Activated CD8-positive, alpha-beta memory T cell treated with anti-CD3 and anti-CD28 coated beads, Interleukin-2, amount 50 U/mL, for 24 hours (primary cell): ENCODE measurements around the gene FREY1.

Experiments used
- DNase-seq: peaks from one replicate; pipeline ENCODE4 v3.0.0-alpha.2; 2020; ENCODE audit errors: extremely low read depth

Gene FREY1, protein sequence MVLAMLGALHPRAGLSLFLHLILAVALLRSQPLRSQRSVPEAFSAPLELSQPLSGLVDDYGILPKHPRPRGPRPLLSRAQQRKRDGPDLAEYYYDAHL

DNA sequence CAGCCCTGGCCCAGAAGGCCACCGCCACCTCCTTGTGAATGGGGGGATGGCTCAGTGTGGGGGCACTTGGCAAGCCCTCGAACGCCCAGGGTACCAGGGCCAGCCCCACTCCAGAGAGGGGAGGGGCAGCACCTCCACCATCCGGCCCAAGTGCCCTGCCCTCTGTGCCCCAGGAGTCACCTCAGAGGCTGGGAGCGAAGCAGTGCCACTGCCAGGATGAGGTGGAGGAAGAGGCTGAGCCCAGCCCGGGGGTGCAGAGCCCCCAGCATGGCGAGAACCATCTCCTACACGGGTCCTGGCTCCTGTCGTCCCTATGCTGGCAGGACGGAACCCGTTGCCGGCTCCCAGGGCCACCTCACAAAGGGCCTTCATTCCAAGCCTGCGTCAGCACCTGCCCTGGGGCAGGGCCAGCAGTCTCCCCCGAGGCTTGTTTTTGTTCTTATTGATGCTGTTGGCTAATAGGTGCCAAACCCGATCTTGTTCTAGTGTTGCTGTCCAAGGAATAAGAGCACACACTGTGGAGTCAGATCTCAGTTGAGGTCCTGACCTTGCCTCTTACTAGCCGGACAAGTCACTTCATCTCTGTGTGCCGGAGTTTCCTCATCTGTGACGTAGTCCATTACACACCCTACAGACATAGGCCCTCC, at the start of gene FREY1:
Gene FREY1 (minus strand): TSS at position 307 of the 647 bp plus-strand sequence. CDS start 26 bp downstream, at position 281.
- no peak for DNase-seq

DNA sequence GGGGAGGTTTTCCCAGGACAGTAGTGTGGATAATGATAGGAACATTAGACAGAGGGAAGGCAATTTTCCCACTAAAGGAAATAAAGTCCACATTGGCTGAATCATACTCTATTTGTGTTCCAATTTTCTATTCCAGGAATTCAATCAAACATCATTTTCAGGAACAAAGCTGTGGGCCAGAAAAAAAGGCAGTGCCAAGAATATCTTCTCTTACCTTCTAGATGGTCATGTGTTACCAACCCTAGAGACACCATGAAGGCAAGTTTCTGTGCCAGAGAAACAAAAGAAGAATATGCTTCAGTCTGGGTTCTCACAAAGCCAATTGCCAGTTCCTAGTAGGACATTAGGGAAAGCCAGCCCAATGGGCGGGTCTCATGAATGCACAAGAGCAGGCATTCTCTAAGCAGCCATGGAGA, 42.9 kb upstream of the FREY1 start:
- no peak for DNase-seq

- DNase-seq: no peak
These were observed 41.3 kb upstream of the FREY1 start for GRCh38 chr11:45948356-45948755.

DNA sequence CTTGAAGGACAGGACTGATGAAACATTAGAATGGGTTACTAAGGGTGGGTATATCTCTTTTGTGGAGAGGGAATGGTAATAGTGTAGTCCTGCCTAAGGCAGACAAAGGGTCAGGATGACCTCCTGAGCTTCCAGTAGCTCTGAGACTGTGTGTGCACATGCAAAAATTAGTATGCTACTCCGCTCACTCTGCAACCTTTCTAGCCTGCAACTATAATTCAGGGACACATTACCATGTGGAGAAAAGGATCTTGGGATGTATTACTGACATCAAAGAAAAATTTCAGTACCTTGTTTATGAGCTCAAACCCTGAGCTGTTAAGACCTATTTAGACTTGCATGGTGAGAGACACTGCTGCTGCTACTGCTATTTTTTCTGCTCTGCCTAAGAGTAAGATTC, 40.8 kb upstream of the FREY1 start:
- DNase-seq: no peak

GRCh38 chr11:45945397-45945999, 38.4 kb upstream of the FREY1 start:
- no peak for DNase-seq

- no peak for DNase-seq
These were observed 35.3 kb upstream of the FREY1 start for GRCh38 chr11:45942381-45942780.

- no peak for DNase-seq
These were observed 34.2 kb upstream of the FREY1 start for GRCh38 chr11:45941285-45941684.

- DNase-seq: no peak
These were observed 32.8 kb upstream of the FREY1 start for GRCh38 chr11:45939836-45940235.

DNA sequence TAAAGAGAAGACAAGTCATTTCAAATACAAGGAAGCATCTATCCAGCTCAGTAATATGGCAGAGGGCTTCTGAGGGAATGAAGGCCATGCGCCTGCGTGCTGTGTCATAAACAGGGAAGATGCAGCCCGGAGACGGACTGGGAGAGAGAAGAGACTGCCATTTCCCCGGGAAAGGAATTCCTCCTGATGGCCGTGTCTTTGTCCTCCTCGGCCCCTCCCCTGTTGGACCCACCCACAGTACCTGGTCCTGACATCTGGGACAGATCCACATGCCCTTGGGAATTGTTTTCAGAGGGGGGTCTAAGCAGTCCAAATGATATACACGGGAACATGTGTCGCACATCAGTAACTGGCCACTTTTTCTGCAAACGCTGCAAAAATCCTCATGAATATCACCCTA, 30.8 kb upstream of the FREY1 start:
- DNase-seq: no peak

GRCh38 chr11:45936511-45937054, 29.5 kb upstream of the FREY1 start:
- no peak for DNase-seq

GRCh38 chr11:45935349-45936064, 28.4 kb upstream of the FREY1 start:
- no peak for DNase-seq

DNA sequence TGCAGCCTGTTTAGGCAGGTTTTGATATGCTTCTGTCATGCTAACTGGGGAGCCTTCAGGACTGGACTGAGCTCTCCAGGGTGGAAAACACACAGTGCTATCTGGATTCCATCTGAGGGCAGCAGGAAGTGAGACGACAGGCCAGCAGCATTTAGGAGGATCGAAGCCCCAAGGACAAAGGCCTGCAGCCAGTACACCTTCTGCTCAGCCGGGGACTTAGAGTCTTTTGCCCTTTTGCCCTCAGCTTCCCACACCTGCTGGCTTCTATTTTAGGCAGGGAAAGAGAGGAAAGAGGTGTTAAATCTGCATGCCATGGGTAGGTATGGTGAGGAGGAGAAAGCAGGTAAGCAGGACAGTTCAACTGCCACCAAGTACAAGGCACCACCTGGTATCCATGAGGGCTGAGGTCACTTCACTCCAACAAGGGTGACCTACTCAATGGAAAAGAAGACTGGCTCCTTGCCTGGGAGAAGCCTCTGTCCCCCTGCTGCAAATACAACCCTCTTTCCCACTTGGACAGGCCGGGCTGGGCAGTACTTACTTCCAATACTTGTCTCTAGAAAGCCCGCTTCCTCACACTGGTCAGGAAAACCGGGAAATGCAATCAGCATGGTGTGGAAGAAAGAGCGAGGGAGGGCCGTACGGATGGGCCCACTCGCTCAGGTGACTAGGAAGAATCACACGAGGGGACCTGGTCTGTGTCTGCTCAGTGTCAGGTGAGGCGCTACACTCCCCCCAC, 27.7 kb upstream of the FREY1 start:
- no peak for DNase-seq

- no peak for DNase-seq
These were observed 26.9 kb upstream of the FREY1 start for GRCh38 chr11:45933846-45934579.

DNA sequence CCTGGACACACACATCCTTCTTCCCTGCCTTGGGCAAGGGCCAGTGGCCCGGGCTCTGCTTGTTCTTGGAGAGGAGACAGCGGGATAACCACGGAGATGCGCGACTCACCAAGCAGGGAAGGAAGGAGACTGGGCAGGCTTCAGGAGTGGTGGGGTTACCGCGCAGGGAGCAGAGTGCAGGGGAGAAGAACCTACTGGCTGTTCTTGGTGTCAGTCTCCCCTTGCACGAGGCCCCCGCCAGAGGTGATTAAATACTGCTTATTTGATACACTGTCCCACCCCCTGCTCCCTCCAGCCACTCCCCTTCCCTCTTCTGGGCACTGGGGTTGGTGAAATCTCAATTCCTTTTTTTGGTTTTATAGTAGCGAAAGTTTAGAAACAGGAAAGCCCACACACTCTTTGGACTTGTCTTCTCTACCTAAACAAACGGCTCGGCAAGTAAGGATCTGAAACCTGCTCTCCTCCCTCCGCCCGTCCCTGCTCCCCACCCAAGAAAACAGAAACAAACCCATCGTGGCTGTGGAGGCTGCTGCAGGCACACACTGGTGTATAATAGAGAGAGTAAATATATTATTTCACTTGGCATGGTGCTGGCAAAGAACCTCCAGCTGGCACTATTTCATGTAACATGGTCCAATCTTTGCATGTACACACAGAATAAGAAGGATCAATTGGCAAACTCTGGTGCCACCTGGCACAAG, 26.2 kb upstream of the FREY1 start:
- no peak for DNase-seq

DNA sequence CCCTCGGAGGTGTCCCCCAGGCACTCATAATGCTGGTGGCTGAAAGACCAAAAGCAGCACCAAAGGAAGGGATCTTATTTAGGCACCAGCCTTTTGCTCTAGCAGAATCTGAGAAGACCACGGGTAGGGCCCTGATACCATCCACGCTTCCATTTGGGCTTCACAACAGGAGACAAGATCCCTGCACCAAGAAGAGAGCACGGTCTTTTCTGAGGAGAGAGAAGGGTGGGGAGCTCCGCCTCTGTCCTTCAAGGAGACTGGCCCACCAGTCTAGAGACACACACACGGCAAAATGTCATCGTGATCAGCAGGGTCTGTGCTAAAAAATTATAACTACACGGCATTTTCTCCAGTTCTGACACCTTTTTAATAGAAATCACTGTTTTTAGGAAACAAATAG, 25.1 kb upstream of the FREY1 start:
- no peak for DNase-seq

DNA sequence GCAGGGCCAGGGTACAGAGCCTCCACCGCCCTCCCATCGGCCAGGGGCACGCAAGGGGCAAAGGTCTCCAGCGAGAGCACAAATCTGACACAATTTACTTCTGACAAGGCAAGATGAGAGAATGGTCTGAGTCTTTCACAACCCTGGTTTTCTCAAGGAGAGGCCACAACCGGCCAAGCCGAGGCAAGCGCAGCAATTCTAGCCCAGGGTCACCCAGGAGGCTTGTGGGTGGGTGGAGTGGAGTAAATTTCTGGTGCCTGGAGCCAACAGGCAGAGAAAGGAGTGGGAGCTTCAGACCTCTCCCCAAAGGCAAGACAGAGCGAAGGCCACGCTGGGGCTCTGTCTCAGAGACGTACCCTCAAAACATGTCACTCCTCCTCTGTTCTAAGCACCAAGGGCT, 24.7 kb upstream of the FREY1 start:
- DNase-seq: no peak

DNA sequence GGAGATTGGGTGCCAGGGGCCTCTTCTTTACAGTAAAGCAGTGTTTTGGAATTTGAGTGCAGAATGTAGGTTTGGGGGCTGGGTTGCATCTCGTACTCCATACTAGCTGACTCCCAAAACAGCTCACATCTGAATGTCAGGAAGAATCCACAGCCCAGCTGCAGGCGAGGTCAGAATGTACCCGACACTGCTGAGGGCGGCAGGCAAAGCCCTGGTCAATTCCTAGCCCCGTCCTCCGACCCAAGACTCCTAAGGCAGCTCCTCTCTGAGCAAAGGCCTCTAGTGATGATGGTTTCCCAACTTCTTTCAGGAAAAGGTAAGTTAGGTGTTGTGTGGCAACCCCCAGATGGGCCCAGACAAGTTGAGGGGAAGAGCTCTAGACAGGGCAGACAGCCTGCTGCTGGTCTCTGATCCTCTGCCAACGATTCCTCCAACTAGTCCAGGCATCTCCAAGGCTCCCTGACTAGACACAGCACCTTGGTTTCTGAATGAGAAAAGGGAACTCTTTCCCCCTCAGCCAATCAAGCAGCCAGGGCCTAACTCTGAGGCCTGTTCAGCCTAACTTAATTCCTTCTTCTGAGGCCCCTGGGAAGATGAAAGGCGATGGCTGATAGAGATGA, 24.0 kb upstream of the FREY1 start:
- no peak for DNase-seq

- no peak for DNase-seq
These were observed 23.1 kb upstream of the FREY1 start for GRCh38 chr11:45930031-45930794.

DNA sequence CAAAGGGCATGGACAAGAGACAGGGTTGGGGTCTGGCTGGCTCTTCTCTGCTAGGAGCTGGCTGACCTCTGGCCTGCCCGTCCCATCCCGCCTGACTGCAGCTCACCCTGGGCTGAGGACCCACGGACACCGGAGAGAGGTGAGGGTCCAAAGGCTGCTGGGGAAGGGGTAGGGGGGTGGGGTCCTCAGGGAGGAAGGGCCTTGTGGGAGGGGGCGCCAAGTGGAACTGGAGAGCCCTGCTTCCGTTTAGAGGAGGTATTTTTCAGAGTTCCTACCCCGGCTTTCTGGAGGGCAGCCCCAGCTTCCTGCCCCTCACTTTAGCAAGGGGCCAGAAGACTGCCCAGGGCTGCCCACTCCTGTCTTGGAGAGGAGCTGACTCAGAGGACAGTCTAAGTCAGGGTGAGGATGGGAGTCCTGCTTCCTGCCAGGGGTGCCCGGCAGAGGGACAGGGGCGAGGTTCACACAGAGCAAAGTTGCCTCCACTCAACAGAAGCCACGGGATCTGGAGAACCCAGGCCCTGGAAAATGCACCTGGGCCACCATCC, 22.5 kb upstream of the FREY1 start:
- DNase-seq: no peak
